Measurements from ENCODE around the gene HIPK2. TPM values are rescaled to one million over a fixed set of nuclear protein-coding genes. Genes with fewer than 3 reads are reported as not detected.

HIPK2 gene
- total and polyA plus RNA-seq, 3 experiments from 2014 or later = 1.7 to 22.7 (median 21.2) TPM

GRCh38 chr7:139640681-139641080 lies 137.1 kb downstream of the HIPK2 start:
- POLR2A ChIA-PET = no interaction called here

GRCh38 chr7:139639563-139639962 lies 138.2 kb downstream of the HIPK2 start:
- peaks cover 67% of the 10 kb centered on the region for H3K4me1 ChIP-seq (ENCODE audit: insufficient read depth, low read length)
- Mint-ChIP-seq H3K4me1 (peaks cover 24 to 31% (median 28%) of the 10 kb centered on the region in 3 donors), H3K36me3 (peaks cover 3 to 8% (median 5%) of the 10 kb centered on the region in 3 donors), H3K27me3 (no peaks in the 10 kb centered on the region), H3K4me3 (no peak overlapping the region), H3K9me3 (no peaks in the 10 kb centered on the region), H3K27ac (peak overlapping the region in 2 of 8 donors; percentile 19 to 44)
- H3K27ac ChIP-seq (ENCODE audit: low read depth, low read length) = no peak overlapping the region
- ChIA-PET POLR2A (no interaction called here), CTCF (interaction anchor here (0.8 kb wide), 1 partner anchor 22 kb away, joined by 3 read pairs; no protein-coding TSS in a partner anchor)
- H3K4me3 ChIP-seq (ENCODE audit: low read length) = no peak overlapping the region
- no peak for DNase-seq
- H3K27me3 ChIP-seq (ENCODE audit: insufficient read depth, low read length, poor library complexity, severe bottlenecking) = no peaks in the 10 kb centered on the region
- H3K36me3 ChIP-seq (ENCODE audit: insufficient read depth, low read length) = no peaks in the 10 kb centered on the region
- no peaks in the 10 kb centered on the region for H3K9me3 ChIP-seq (ENCODE audit: low read length)

More at GRCh38 chr7:139640681-139641080, 137.1 kb downstream of the HIPK2 start:
- H3K9me3 Mint-ChIP-seq = no peaks in the 10 kb centered on the region
- CTCF ChIA-PET = no interaction called here
- no peak overlapping the region for H3K4me3 ChIP-seq (ENCODE audit: low read length)
- H3K4me3 Mint-ChIP-seq = no peak overlapping the region
- H3K27ac ChIP-seq (ENCODE audit: low read depth, low read length) = no peak overlapping the region
- H3K36me3 ChIP-seq (ENCODE audit: insufficient read depth, low read length) = no peaks in the 10 kb centered on the region
- peaks cover 66% of the 10 kb centered on the region for H3K4me1 ChIP-seq (ENCODE audit: insufficient read depth, low read length)
- no peak for DNase-seq
- no peaks in the 10 kb centered on the region for H3K27me3 Mint-ChIP-seq
- H3K9me3 ChIP-seq (ENCODE audit: low read length) = no peaks in the 10 kb centered on the region
- H3K27me3 ChIP-seq (ENCODE audit: insufficient read depth, low read length, poor library complexity, severe bottlenecking) = no peaks in the 10 kb centered on the region
- H3K4me1 Mint-ChIP-seq = peaks cover 17 to 23% (median 22%) of the 10 kb centered on the region in 3 donors
- peak overlapping the region in 2 of 8 donors; percentile 34 to 66 for H3K27ac Mint-ChIP-seq
- H3K36me3 Mint-ChIP-seq = peaks cover 3 to 10% (median 8%) of the 10 kb centered on the region in 3 donors

GRCh38 chr7:139635526-139636302 lies 142.1 kb downstream of the HIPK2 start:
- H3K4me1 Mint-ChIP-seq = peaks cover 22 to 34% (median 26%) of the 10 kb centered on the region in 3 donors
- peak in 3 of 5 donors; percentile 80 to 84 (median 84) for DNase-seq
- H3K36me3 ChIP-seq (ENCODE audit: insufficient read depth, low read length) = no peaks in the 10 kb centered on the region
- H3K27me3 Mint-ChIP-seq = peaks cover 0 to 4% of the 10 kb centered on the region in 2 donors
- CTCF ChIA-PET = interaction anchor here (1.1 to 1.3 kb wide), 2 partner anchors 10 to 17 kb away, joined by 4 to 6 read pairs; no protein-coding TSS in a partner anchor
- peak overlapping the region; percentile 11 for H3K4me3 ChIP-seq (ENCODE audit: low read length)
- POLR2A ChIA-PET = interaction anchor here (1.2 kb wide), 1 partner anchor 10 kb away, joined by 3 read pairs; no protein-coding TSS in a partner anchor
- H3K9me3 ChIP-seq (ENCODE audit: low read length) = no peaks in the 10 kb centered on the region
- H3K27me3 ChIP-seq (ENCODE audit: insufficient read depth, low read length, poor library complexity, severe bottlenecking) = no peaks in the 10 kb centered on the region
- H3K4me3 Mint-ChIP-seq = peak overlapping the region; percentile 1 to 75 (median 66)
- H3K9me3 Mint-ChIP-seq = no peaks in the 10 kb centered on the region
- peak overlapping the region in 7 of 8 donors; percentile 73 to 95 (median 88) for H3K27ac Mint-ChIP-seq
- H3K36me3 Mint-ChIP-seq = peaks cover 3 to 15% (median 14%) of the 10 kb centered on the region in 3 donors
- H3K4me1 ChIP-seq (ENCODE audit: insufficient read depth, low read length) = peaks cover 61% of the 10 kb centered on the region
- H3K27ac ChIP-seq (ENCODE audit: low read depth, low read length) = no peak overlapping the region

- DNase-seq = no peak
- peak overlapping the region in 2 of 8 donors; percentile 48 to 81 for H3K27ac Mint-ChIP-seq
Observed at GRCh38 chr7:139634087-139634486, 143.7 kb downstream of the HIPK2 start.

GRCh38 chr7:139631520-139632031 lies 146.2 kb downstream of the HIPK2 start:
- no peaks in the 10 kb centered on the region for H3K27me3 ChIP-seq (ENCODE audit: insufficient read depth, low read length, poor library complexity, severe bottlenecking)
- H3K4me3 ChIP-seq (ENCODE audit: low read length) = no peak overlapping the region
- peaks cover 5% of the 10 kb centered on the region for H3K36me3 ChIP-seq (ENCODE audit: insufficient read depth, low read length)
- H3K4me1 ChIP-seq (ENCODE audit: insufficient read depth, low read length) = peaks cover 78% of the 10 kb centered on the region
- peak overlapping the region in 3 of 8 donors; percentile 32 to 69 (median 47) for H3K27ac Mint-ChIP-seq
- H3K9me3 Mint-ChIP-seq = no peaks in the 10 kb centered on the region
- ChIA-PET CTCF (interaction anchor here (0.9 to 1.8 kb wide), 3 partner anchors 11 to 15 kb away, joined by 3 to 7 read pairs (median 3); no protein-coding TSS in a partner anchor), POLR2A (no interaction called here)
- H3K4me3 Mint-ChIP-seq = no peak overlapping the region
- peaks cover 0 to 4% of the 10 kb centered on the region in 2 donors for H3K27me3 Mint-ChIP-seq
- no peaks in the 10 kb centered on the region for H3K9me3 ChIP-seq (ENCODE audit: low read length)
- peaks cover 41 to 53% (median 43%) of the 10 kb centered on the region in 3 donors for H3K4me1 Mint-ChIP-seq
- peaks cover 0 to 36% (median 22%) of the 10 kb centered on the region in 3 donors for H3K36me3 Mint-ChIP-seq
- no peak overlapping the region for H3K27ac ChIP-seq (ENCODE audit: low read depth, low read length)
- DNase-seq = no peak

More at GRCh38 chr7:139634087-139634486, 143.7 kb downstream of the HIPK2 start:
- no peak overlapping the region for H3K4me3 Mint-ChIP-seq
- H3K9me3 Mint-ChIP-seq = no peaks in the 10 kb centered on the region
- peaks cover 3 to 23% (median 19%) of the 10 kb centered on the region in 3 donors for H3K36me3 Mint-ChIP-seq
- H3K4me3 ChIP-seq (ENCODE audit: low read length) = no peak overlapping the region
- no peaks in the 10 kb centered on the region for H3K36me3 ChIP-seq (ENCODE audit: insufficient read depth, low read length)
- peaks cover 69% of the 10 kb centered on the region for H3K4me1 ChIP-seq (ENCODE audit: insufficient read depth, low read length)
- no peaks in the 10 kb centered on the region for H3K9me3 ChIP-seq (ENCODE audit: low read length)
- peaks cover 0 to 4% of the 10 kb centered on the region in 2 donors for H3K27me3 Mint-ChIP-seq
- H3K27me3 ChIP-seq (ENCODE audit: insufficient read depth, low read length, poor library complexity, severe bottlenecking) = no peaks in the 10 kb centered on the region
- peaks cover 28 to 43% (median 28%) of the 10 kb centered on the region in 3 donors for H3K4me1 Mint-ChIP-seq
- no peak overlapping the region for H3K27ac ChIP-seq (ENCODE audit: low read depth, low read length)
- ChIA-PET CTCF (no interaction called here), POLR2A (no interaction called here)

- DNase-seq = no peak
- POLR2A ChIA-PET = no interaction called here
Observed at GRCh38 chr7:139630643-139631519, 146.9 kb downstream of the HIPK2 start.

GRCh38 chr7:139629392-139630082 lies 148.3 kb downstream of the HIPK2 start:
- peaks cover 37 to 52% (median 43%) of the 10 kb centered on the region in 3 donors for H3K4me1 Mint-ChIP-seq
- no peak overlapping the region for H3K4me3 ChIP-seq (ENCODE audit: low read length)

More at GRCh38 chr7:139630643-139631519, 146.9 kb downstream of the HIPK2 start:
- Histone ChIP-seq H3K27me3 (ENCODE audit: insufficient read depth, low read length, poor library complexity, severe bottlenecking) (no peaks in the 10 kb centered on the region), H3K4me3 (ENCODE audit: low read length) (no peak overlapping the region), H3K36me3 (ENCODE audit: insufficient read depth, low read length) (peaks cover 8% of the 10 kb centered on the region), H3K27ac (ENCODE audit: low read depth, low read length) (peak overlapping the region; percentile 13), H3K4me1 (ENCODE audit: insufficient read depth, low read length) (peaks cover 75% of the 10 kb centered on the region), H3K9me3 (ENCODE audit: low read length) (no peaks in the 10 kb centered on the region)
- H3K27me3 Mint-ChIP-seq = peaks cover 0 to 4% of the 10 kb centered on the region in 2 donors
- CTCF ChIA-PET = interaction anchor here (0.9 to 1.1 kb wide), 2 partner anchors 12 to 15 kb away, joined by 3 read pairs; no protein-coding TSS in a partner anchor
- peaks cover 0 to 40% (median 22%) of the 10 kb centered on the region in 3 donors for H3K36me3 Mint-ChIP-seq
- H3K9me3 Mint-ChIP-seq = no peaks in the 10 kb centered on the region
- H3K4me1 Mint-ChIP-seq = peaks cover 40 to 50% (median 41%) of the 10 kb centered on the region in 3 donors
- H3K4me3 Mint-ChIP-seq = no peak overlapping the region
- H3K27ac Mint-ChIP-seq = peak overlapping the region in 5 of 8 donors; percentile 32 to 87 (median 47)

More at GRCh38 chr7:139629392-139630082, 148.3 kb downstream of the HIPK2 start:
- DNase-seq = no peak
- CTCF ChIA-PET = interaction anchor here (1.1 kb wide), 2 partner anchors 10 to 16 kb away, joined by 3 to 4 read pairs; no protein-coding TSS in a partner anchor
- Mint-ChIP-seq H3K27ac (peak overlapping the region; percentile 4 to 91 (median 66)), H3K27me3 (peaks cover 0 to 4% of the 10 kb centered on the region in 2 donors), H3K36me3 (peaks cover 0 to 49% (median 24%) of the 10 kb centered on the region in 3 donors), H3K4me3 (peak overlapping the region in 1 of 7 donors; percentile 36), H3K9me3 (no peaks in the 10 kb centered on the region)
- H3K27me3 ChIP-seq (ENCODE audit: insufficient read depth, low read length, poor library complexity, severe bottlenecking) = no peaks in the 10 kb centered on the region
- H3K27ac ChIP-seq (ENCODE audit: low read depth, low read length) = no peak overlapping the region
- H3K9me3 ChIP-seq (ENCODE audit: low read length) = no peaks in the 10 kb centered on the region
- POLR2A ChIA-PET = no interaction called here
- H3K4me1 ChIP-seq (ENCODE audit: insufficient read depth, low read length) = peaks cover 65% of the 10 kb centered on the region
- H3K36me3 ChIP-seq (ENCODE audit: insufficient read depth, low read length) = peaks cover 8% of the 10 kb centered on the region
